GM21825 (cell line): ENCODE results near the gene TEX13D.

Source experiments
- ATAC-seq: cut with Tn5 transposase; IDR thresholded peaks from one replicate; pipeline ENCODE4 v1.9.1; 2021; ENCODE audit warnings: mild to moderate bottlenecking, moderate library complexity; ENCODE audit not compliant: unreplicated experiment

The TEX13D gene

GRCh38 chrX:124347242-124347641 lies 14.8 kb downstream of the TEX13D start:
- no peak for ATAC-seq

GRCh38 chrX:124348182-124348581 lies 15.7 kb downstream of the TEX13D start:
- no peak for ATAC-seq

DNA sequence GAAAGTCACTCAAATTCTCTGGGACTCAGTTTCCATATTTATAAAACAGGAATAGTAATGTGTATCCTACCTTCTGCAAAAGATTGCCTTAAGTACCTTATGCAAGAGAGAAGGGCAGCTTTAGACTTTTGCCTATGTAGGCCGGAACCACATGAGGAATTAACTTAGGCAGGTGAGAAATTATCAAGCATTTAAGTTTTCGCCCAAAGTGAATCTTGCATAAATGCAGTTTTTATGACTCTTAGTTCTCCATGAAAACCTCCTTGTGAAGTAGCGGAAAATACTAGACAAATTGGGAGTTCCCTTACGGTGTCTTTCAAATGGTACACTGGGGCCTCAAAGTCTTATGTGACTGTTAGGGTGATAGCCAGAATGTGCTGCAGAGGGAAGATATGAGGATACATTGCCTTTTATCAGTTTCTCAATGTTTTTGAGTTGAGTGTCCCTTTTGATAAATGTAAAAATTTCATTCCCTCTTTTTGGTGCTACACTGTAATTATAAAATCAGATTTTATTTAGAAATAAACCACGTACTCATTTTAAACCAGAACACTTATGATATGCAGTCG lies 16.5 kb downstream of the TEX13D start:
- no peak for ATAC-seq

GRCh38 chrX:124354648-124355047 lies 22.2 kb downstream of the TEX13D start:
- ATAC-seq: no peak

DNA sequence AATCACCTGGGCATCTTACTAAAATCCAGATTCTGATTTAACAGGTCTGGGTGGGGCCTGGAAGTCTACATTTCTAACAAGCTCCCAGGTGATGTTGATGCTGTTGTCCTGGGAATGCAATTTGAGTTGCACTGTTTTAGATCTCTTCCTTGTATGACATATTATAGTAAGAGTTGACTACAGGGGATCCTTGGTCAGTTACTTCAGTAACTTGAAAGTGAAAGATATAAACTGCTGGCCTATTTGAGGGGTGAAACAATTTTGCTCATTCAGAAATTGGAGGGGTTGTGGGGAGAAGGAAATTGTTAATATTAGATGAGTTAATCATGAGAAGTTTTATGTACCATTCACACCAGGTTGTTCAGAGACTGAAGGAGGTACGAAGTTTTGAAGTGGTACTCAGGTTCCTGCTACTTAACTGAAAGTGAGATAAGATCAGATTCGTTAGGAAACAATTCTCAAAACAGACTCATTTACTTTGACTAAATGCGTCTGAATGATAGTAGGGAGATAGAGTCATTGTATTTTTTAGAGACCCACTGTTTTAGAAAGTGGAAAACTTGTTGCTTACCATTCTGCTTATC lies 26.4 kb downstream of the TEX13D start:
- no peak for ATAC-seq

GRCh38 chrX:124362072-124362471 lies 29.6 kb downstream of the TEX13D start:
- ATAC-seq: no peak

DNA sequence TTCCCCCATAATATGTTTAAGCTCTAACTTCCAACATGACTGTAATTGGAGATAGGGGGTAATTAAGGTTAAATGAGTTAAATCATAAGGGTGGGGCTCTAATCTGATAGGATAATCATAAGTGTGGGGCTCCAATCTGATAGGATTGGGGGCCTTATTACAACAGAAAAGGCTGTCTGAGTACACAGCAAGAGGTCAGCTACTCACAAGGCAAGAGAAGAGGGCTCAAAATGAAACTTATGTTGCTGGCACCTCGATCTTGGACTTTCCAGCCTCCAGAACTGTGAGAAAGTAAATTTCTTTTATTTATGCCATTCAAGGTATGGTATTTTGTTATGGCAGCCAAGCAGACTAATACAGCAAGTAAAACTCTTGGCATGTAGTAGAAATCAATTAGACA lies 30.3 kb downstream of the TEX13D start:
- no peak for ATAC-seq

DNA sequence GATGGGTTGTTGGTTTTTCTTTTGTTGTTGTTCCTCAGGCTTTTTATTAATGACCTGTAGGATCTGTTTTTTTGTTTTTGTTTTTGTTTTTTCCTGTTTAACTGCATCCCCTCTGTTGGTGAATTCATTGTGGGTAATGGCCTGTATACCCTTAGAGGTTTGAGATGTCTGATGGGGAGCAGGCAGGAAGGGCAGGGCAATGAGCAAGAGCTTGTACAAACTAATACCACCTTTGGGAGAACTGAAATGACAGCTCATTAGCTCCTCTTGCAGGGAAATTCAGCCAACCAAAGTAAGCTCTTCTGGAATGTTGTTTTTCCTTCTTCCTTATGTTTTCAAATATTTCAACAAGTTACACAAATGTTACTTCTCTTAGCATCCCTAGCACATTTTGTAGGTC lies 37.3 kb downstream of the TEX13D start:
- ATAC-seq: no peak

DNA sequence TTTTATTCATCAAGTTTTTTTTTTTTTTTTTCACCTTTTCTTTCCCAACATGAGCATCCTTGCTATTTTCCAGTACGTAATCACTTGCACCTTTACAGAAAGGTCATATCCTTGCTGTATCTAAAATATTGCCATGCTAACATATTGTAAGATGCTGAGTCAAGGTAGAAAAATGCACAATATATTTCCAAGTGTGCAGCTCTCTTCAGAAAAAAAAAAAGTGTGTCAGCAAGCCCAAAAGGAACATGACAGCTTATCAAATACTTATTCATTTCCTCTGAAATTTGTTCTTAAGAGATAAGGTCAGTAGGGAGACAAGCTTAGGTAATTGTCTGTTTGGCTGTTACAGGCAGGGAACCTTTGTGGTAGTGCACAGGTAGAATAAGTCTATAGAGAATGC lies 40.9 kb downstream of the TEX13D start:
- no peak for ATAC-seq

GRCh38 chrX:124378643-124379042 lies 46.2 kb downstream of the TEX13D start:
- no peak for ATAC-seq

- no peak for ATAC-seq
Observed at GRCh38 chrX:124383354-124383753, 50.9 kb downstream of the TEX13D start.

GRCh38 chrX:124386401-124386800 lies 53.9 kb downstream of the TEX13D start:
- ATAC-seq: no peak
